ENCODE results near the gene HSPA14.

Gene HSPA14

GRCh38 chr10:14801723-14802122, 36.4 kb upstream of the HSPA14 start:
- Histone ChIP-seq H3K4me3 (ENCODE audit: low read length) (no peak overlapping the region), H3K27me3 (replicated peaks; ENCODE audit: insufficient read depth, low read length) (no peaks in the 10 kb centered on the region), H3K4me1 (ENCODE audit: low read length) (peaks cover 6% of the 10 kb centered on the region; the same call in 1 of the 2 replicates), H2AFZ (ENCODE audit: low read length) (no peak overlapping the region), H3K9ac (ENCODE audit: low read length) (no peak overlapping the region), H3K9me3 (replicated peaks; ENCODE audit: insufficient read depth, low read length) (no peaks in the 10 kb centered on the region), H4K20me1 (ENCODE audit: insufficient read depth, low read length) (no peaks in the 10 kb centered on the region), H3K9me2 (replicated peaks; ENCODE audit: insufficient read depth, low read length) (no peaks in the 10 kb centered on the region), H3K36me3 (replicated peaks; ENCODE audit: insufficient read depth, low read length) (no peaks in the 10 kb centered on the region), H3K27ac (ENCODE audit: low read length) (no peak overlapping the region), H3F3A (ENCODE audit: insufficient read depth, low read length) (no peaks in the 10 kb centered on the region), H3K4me2 (ENCODE audit: low read depth, low read length) (no peak overlapping the region), H3K79me2 (ENCODE audit: low read length) (no peaks in the 10 kb centered on the region)
- DNase-seq, result no peak
- TF ChIP-seq EZH2phosphoT487 (IDR thresholded peaks at IDR 0.05; ENCODE audit: low read length) (no peak), CTCF (IDR thresholded peaks at IDR 0.05; ENCODE audit: low read length) (no peak)

GRCh38 chr10:14803827-14804226, 34.3 kb upstream of the HSPA14 start:
- H3K9me3 ChIP-seq (replicated peaks; ENCODE audit: insufficient read depth, low read length), result no peaks in the 10 kb centered on the region
- no peak for DNase-seq
- TF ChIP-seq EZH2 (optimal IDR thresholded peaks at IDR 0.05; ENCODE audit: low read depth, low read length) (no peak), CTCF (IDR thresholded peaks at IDR 0.05; ENCODE audit: low read length) (no peak), EZH2phosphoT487 (IDR thresholded peaks at IDR 0.05; ENCODE audit: low read length) (no peak)

GRCh38 chr10:14806318-14806717, 31.8 kb upstream of the HSPA14 start:
- Histone ChIP-seq H4K20me1 (ENCODE audit: insufficient read depth, low read length) (no peaks in the 10 kb centered on the region), H3K27ac (ENCODE audit: low read length) (no peak overlapping the region), H2AFZ (ENCODE audit: low read length) (no peak overlapping the region), H3K4me2 (ENCODE audit: low read depth, low read length) (no peak overlapping the region), H3K9ac (ENCODE audit: low read length) (no peak overlapping the region), H3K36me3 (replicated peaks; ENCODE audit: insufficient read depth, low read length) (no peaks in the 10 kb centered on the region), H3K4me3 (ENCODE audit: low read length) (no peak overlapping the region), H3K79me2 (ENCODE audit: low read length) (no peaks in the 10 kb centered on the region), H3K9me2 (replicated peaks; ENCODE audit: insufficient read depth, low read length) (no peaks in the 10 kb centered on the region), H3F3A (ENCODE audit: insufficient read depth, low read length) (no peaks in the 10 kb centered on the region), H3K9me3 (replicated peaks; ENCODE audit: insufficient read depth, low read length) (no peaks in the 10 kb centered on the region), H3K27me3 (replicated peaks; ENCODE audit: insufficient read depth, low read length) (no peaks in the 10 kb centered on the region), H3K4me1 (ENCODE audit: low read length) (no peaks in the 10 kb centered on the region)
- DNase-seq, result no peak
- TF ChIP-seq CTCF (IDR thresholded peaks at IDR 0.05; ENCODE audit: low read length) (no peak), EZH2 (optimal IDR thresholded peaks at IDR 0.05; ENCODE audit: low read depth, low read length) (no peak), EZH2phosphoT487 (IDR thresholded peaks at IDR 0.05; ENCODE audit: low read length) (no peak)

More at GRCh38 chr10:14803827-14804226, 34.3 kb upstream of the HSPA14 start:
- no peak overlapping the region for H3K4me3 ChIP-seq (ENCODE audit: low read length)
- no peak overlapping the region for H3K4me2 ChIP-seq (ENCODE audit: low read depth, low read length)
- no peaks in the 10 kb centered on the region for H3K27me3 ChIP-seq (replicated peaks; ENCODE audit: insufficient read depth, low read length)
- no peak overlapping the region for H3K9ac ChIP-seq (ENCODE audit: low read length)
- H3K27ac ChIP-seq (ENCODE audit: low read length), result no peak overlapping the region
- H3K9me2 ChIP-seq (replicated peaks; ENCODE audit: insufficient read depth, low read length), result no peaks in the 10 kb centered on the region
- no peaks in the 10 kb centered on the region for H3F3A ChIP-seq (ENCODE audit: insufficient read depth, low read length)
- no peaks in the 10 kb centered on the region for H3K79me2 ChIP-seq (ENCODE audit: low read length)
- H2AFZ ChIP-seq (ENCODE audit: low read length), result no peak overlapping the region
- peaks cover 6% of the 10 kb centered on the region; the same call in 1 of the 2 replicates for H3K4me1 ChIP-seq (ENCODE audit: low read length)
- no peaks in the 10 kb centered on the region for H3K36me3 ChIP-seq (replicated peaks; ENCODE audit: insufficient read depth, low read length)
- no peaks in the 10 kb centered on the region for H4K20me1 ChIP-seq (ENCODE audit: insufficient read depth, low read length)
